GM19438 (cell line): ENCODE results near the gene FOSL1.

Experiments
- ATAC-seq: cut with Tn5 transposase; IDR thresholded peaks from one replicate; pipeline ENCODE4 v1.9.1; 2021; ENCODE audit warnings: low read depth; ENCODE audit not compliant: unreplicated experiment

FOSL1 gene

GRCh38 chr11:65865550-65866172, 34.5 kb downstream of the FOSL1 start:
- no peak for ATAC-seq

DNA sequence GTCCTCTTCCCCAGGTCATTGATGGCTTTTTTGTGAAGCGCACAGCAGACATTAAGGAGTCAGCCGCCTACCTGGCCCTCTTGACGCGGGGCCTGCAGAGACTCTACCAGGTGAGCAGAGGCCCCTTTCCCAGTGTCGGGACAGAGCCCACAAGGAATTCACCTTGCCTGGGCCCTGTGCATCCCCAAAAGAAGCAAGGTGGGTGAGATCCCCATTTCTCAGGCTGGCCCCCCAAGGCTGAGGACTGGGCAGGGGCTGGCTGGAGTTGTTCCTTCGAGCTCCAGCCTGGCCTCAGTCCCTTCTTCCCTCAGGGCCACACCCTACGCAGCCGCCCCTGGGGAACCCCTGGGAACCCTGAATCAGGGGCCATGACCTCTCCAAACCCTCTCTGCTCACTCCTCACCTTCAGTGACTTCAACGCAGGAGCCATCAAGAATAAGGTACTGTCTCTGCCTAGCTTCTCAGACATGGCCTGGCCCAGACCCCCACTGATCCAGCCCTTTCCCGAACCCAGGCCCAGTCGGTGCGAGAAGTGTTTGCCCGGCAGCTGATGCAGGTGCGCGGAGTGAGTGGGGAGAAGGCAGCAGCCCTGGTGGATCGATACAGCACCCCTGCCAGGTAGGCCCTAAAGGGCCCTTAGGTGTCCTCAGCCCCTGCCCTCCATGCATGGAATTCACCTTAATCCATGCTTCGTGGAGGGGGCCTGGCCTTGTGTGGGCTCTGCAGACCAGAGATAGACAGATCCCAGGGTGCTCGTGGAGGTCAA, 35.3 kb downstream of the FOSL1 start:
- no peak for ATAC-seq

DNA sequence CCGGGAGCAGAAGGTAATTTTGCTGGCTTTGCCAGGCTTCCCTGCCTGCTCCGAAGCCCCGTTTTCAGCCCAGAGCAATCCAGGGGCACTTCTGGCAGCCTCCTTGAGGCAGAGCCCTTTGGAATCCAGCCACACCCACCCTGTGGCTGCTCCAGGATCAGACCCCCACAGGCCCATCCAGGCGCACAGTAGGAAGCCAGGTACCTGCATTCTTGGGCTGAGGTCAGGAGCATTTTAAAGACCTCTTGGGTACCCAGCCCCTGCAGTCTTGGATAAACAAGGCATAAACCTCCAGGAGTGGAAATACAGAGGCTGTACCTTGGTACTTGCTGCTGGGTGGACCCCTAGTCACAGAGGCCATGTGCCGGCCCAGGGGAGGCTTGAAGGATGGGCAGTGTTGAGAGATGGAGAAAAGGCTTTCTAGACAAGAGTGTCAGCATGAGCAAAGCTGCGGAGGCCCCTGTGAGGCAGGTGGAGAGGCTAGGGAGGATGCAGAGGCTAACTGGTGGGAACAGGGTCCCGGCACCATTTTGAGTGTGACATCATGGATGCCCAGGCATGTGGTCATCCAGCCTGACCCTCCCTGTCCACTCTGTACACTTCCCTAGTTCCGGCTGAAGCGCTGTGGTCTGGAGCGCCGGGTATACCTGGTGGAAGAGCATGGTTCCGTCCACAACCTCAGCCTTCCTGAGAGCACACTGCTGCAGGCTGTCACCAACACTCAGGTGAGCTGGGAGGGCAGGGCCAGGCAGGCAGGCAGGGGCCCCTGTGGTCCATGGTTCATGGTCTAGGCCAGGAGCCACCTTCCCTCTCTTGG, 36.1 kb downstream of the FOSL1 start:
- ATAC-seq, result no peak

GRCh38 chr11:65862941-65863888, 37.0 kb downstream of the FOSL1 start:
- no peak for ATAC-seq

- no peak for ATAC-seq
These were observed 37.9 kb downstream of the FOSL1 start for GRCh38 chr11:65862191-65862735.

GRCh38 chr11:65861533-65862183, 38.5 kb downstream of the FOSL1 start:
- no peak for ATAC-seq

- no peak for ATAC-seq
These were observed 39.1 kb downstream of the FOSL1 start for GRCh38 chr11:65861165-65861505.

DNA sequence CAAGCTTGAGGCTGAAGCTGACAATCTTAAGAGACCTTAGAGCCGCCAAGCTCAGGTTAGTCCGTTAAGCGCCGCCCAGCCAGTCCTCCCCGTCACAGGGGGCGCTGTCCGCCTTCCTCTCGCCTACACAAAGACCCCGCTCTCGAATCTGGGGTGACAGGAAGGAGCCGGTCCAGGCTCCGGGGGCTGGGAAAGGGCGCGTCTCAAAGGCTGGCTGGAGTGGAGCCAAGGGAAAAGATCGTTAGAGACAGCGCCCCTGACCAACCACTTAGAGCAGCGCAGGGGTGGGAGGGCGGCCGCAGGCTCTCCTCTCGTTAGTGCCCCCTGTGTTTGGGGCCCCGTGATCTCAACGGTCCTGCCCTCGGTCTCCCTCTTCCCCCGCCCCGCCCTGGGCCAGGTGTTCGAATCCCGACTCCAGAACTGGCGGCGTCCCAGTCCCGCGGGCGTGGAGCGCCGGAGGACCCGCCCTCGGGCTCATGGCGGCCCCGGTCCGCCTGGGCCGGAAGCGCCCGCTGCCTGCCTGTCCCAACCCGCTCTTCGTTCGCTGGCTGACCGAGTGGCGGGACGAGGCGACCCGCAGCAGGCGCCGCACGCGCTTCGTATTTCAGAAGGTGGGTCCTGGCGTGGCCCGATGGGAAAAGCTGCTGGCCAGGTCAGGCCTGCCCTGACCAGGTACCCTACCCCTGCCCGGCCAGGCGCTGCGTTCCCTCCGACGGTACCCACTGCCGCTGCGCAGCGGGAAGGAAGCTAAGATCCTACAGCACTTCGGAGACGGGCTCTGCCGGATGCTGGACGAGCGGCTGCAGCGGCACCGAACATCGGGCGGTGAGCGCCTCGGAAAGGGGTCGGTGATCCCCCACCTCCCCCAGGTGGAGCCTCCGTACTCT, 39.7 kb downstream of the FOSL1 start, which contains the start of gene MUS81:
MUS81 (plus strand) TSS at position 156 of the 887 bp plus-strand sequence; CDS start at position 477, 321 bp downstream.
- no peak for ATAC-seq

DNA sequence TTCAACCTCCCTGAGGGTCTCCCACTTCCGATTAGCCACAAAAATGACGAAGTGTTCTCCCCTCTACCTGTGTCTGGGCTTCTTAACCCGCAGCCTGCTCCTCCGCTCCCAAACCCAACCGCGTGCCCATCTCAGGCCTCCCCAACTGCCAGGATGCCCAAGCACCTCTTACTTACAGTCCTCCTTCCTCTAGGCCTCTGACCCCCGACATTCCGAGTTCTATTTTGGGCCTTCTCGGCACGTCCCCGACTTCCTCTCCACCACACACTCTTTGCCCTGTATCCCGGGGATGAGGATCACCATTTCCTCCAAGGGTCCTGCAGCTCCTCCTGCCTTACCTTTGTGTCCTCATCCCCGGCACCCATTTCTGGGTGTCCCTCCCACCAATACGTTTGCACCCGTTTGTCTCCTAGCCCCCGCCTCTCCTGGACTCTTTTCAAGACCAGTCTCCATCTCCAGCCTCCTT, 40.3 kb downstream of the FOSL1 start:
- no peak for ATAC-seq

DNA sequence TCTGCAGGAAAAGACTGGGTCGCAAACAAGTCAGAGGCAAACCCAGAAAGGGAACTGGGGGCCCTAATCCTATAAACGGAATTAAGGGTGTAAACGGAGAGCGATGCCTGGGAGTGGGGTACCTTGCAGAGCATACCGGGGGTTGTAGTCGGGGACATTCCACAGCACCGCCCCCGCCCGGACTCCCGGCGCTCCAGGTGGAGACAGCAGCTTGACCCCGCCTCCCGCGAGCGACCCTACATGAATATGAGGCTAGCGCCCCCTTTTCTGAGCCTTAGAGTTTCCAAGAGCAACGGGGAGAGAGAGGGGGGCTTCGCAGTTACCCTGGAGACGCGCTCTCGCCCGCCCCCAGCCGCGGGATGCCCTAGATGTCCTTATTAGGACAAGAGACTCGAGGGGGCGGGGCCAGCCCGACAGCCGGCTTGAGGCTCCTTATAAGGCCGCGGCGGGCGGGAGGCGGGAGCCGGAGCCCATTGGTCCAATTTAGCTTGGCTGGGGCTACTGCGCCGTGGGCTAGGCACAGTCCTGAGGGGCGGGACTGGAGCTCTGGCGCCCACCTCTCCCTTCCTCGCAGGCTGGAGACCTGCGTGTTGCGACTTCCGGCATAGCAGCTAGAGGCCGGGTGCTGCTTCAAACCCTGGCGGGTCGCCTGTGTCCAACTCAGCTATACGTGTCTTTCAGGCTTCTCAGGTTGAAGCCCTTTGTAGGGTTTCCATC, 40.9 kb downstream of the FOSL1 start:
- ATAC-seq, result peak; percentile 47

DNA sequence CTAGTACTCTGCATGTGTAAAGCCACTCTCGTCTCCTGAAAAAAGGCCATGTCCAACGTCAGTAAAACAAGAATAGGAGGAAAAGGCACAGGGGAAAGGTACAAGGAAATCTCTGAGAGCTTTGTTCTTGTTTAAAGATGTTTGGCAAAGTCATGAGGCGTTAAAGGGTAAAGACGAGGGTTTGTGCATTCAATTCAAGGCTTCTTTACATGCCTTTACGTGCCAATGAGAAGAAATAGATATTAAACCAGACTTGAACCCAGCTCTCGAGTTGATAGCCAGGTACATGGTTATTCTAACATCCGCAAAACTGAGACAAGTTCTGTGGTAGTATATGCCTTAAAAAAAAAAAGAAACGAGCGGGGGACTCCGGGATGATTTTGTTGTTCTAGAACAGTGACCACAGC, 41.5 kb downstream of the FOSL1 start:
- no peak for ATAC-seq

DNA sequence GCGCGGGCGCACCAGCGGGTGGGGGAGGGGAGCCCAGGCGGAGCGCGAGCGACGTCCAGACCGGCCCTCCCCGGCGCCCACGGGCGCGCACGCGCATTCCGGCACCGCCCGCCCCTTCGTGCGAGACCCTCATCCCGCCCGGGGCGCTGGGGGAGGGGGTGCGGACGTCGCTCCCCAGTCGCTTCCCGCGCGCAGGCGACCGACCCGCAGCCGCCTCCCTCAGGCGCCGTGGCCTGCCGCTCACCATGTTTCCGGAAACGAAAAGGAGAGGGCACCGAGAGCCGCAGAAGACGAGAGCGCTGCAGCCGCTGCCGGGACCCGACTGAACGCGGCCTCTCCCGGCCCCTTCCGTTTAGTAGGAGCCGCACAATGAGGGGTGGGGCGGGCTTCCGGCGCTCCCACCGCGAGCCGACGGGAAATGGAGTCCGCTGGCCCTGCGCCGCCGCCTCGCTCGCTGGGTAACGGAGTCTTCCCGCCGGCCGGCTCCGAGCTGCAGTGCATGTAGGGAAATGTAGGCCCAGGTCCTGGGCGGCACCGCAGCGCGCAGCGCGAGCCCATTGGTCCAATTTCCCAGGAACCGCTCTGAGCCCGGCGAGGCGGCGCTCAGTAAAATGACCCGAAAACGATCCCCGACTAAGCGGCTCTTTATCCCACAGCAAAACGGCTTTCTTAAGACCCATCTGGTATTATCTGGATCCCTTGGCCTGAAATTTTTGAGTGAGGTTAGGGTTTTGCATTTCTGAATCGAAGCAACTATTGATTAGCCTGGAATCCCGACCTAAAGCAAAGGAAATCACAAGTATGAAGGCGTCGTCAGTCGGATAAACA, 42.1 kb downstream of the FOSL1 start, which contains the start of gene CFL1:
CFL1 (minus strand) TSS at position 328 of the 828 bp plus-strand sequence; CDS start at position 247, 81 bp downstream.
- ATAC-seq, result peak; percentile 35

- no peak for ATAC-seq
These were observed 42.7 kb downstream of the FOSL1 start for GRCh38 chr11:65857500-65857852.

- ATAC-seq, result no peak
These were observed 43.3 kb downstream of the FOSL1 start for GRCh38 chr11:65856689-65857499.

DNA sequence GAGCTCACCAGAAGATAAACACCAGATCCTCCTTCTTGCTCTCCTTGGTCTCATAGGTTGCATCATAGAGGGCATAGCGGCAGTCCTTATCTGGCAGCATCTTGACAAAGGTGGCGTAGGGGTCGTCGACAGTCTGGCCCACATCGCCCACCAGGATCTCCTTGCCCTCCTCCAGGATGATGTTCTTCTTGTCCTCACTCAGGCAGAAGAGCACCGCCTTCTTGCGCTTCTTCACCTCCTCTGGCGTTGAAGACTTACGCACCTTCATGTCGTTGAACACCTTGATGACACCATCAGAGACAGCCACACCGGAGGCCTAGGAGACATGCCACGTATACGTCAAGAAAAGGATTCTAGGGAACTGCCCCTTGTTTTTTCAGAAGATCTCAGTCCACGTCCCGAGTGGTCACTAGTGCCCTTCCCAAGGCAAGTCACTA, 44.2 kb downstream of the FOSL1 start:
- no peak for ATAC-seq
